ENCODE results near the gene SLC25A18. TPM values are rescaled to one million over a fixed set of nuclear protein-coding genes. Genes with fewer than 3 reads are reported as not detected.

The SLC25A18 gene
- total and polyA plus RNA-seq, 10 of the 15 experiments (the other 5 are each of a cell fraction or from before 2014, with no cell fraction given): 0.03 to 0.09 TPM; not detected in 8

DNA sequence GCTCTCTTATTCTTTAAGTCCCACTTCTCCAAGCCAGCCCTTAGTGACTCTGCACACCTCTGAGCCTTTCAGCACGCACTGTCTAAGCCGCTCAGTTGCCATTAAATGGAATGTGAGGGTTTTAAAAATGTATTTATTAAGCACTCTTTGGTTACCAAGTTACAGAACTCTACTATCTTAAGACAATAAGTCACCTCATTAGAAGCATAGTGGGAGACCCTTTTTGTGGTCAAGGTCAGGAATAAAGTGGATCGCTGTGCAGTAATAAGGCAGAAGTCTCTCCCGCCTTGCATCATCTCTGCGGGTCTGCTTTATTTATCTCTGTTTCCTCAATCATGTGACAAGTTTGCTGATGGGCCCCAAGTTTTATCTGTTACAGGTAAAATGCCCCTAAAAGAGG lies 11.9 kb downstream of the SLC25A18 start (continued):
- TF ChIP-seq, protein P1, sequence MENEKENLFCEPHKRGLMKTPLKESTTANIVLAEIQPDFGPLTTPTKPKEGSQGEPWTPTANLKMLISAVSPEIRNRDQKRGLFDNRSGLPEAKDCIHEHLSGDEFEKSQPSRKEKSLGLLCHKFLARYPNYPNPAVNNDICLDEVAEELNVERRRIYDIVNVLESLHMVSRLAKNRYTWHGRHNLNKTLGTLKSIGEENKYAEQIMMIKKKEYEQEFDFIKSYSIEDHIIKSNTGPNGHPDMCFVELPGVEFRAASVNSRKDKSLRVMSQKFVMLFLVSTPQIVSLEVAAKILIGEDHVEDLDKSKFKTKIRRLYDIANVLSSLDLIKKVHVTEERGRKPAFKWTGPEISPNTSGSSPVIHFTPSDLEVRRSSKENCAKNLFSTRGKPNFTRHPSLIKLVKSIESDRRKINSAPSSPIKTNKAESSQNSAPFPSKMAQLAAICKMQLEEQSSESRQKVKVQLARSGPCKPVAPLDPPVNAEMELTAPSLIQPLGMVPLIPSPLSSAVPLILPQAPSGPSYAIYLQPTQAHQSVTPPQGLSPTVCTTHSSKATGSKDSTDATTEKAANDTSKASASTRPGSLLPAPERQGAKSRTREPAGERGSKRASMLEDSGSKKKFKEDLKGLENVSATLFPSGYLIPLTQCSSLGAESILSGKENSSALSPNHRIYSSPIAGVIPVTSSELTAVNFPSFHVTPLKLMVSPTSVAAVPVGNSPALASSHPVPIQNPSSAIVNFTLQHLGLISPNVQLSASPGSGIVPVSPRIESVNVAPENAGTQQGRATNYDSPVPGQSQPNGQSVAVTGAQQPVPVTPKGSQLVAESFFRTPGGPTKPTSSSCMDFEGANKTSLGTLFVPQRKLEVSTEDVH (IDR thresholded peaks at IDR 0.05; ENCODE audit: low read depth, partially characterized antibody): no peak
- no peak for TF ChIP-seq STAT3 (IDR thresholded peaks at IDR 0.05; ENCODE audit: low read depth, low read length)

DNA sequence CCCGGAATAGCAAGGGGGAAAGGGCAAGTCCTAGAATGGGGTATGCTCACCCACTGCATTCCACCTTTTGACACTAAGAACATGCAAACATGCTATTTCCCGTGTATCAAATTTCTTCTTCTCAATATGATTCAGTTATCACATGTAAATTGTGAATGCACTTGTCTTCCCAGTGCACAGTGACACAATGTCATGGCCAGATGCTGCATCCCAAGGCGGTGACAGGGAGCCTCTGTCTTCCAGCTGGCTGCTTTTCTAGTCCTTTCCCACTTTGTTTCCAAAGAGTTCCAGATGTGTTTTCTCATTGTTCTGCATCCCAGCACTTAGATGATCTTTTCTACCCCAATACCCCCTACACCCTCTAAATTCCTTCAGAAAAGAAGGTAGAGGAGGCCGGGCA lies 12.4 kb downstream of the SLC25A18 start:
- in situ Hi-C loops (cut with MboI) (no loop called here), intact Hi-C loops (cut with micrococcal nuclease; ENCODE audit: unreplicated experiment) (no loop called here)
- ChIA-PET RAD21 (ENCODE audit: unreplicated experiment) (no interaction called here), SMC1A (ENCODE audit: uncharacterized antibody, unreplicated experiment) (no interaction called here), CTCF (no interaction called here), POLR2A (no interaction called here)
- no peak for DNase-seq (ENCODE audit: low read depth, low spot score)
- Histone ChIP-seq H2AFZ (ENCODE audit: control insufficient read depth, low read depth, low read length) (no peak overlapping the region), H3K4me3 (no peak overlapping the region), H3K36me3 (ENCODE audit: control insufficient read depth in 2 of 2, insufficient read depth in 2 of 2, low read length in 1 of 2) (no peaks in the 10 kb centered on the region), H3K27ac (ENCODE audit: control insufficient read depth, insufficient read depth) (no peak overlapping the region), H3K4me2 (ENCODE audit: control insufficient read depth, insufficient read depth) (no peak overlapping the region), H3K9ac (ENCODE audit: control insufficient read depth, insufficient read depth, low read length) (no peak overlapping the region), H4K20me1 (ENCODE audit: control insufficient read depth, insufficient read depth) (no peaks in the 10 kb centered on the region), H3K4me1 (ENCODE audit: control insufficient read depth, insufficient read depth, low read length) (no peaks in the 10 kb centered on the region), H3K79me2 (ENCODE audit: control insufficient read depth, insufficient read depth, low read length) (no peaks in the 10 kb centered on the region), H3K9me3 (replicated peaks; ENCODE audit: control insufficient read depth, insufficient read depth, low read length) (no peaks in the 10 kb centered on the region), H3K27me3 (replicated peaks in 1 of 2; ENCODE audit: control insufficient read depth in 2 of 2, insufficient read depth in 2 of 2, low read length in 1 of 2) (no peaks in the 10 kb centered on the region; a peak in 2 of 4 replicates)
- WGBS (ENCODE audit: insufficient coverage, insufficient replicate concordance, low lambda C conversion rate, missing lambda C conversion rate): 68% methylated on average over 4 of the region's 4 CpGs
- no peak for FAIRE-seq
- no peak for ATAC-seq
- no TSS peak for BruUV-seq (replicated peaks)
- TF ChIP-seq, protein P2, sequence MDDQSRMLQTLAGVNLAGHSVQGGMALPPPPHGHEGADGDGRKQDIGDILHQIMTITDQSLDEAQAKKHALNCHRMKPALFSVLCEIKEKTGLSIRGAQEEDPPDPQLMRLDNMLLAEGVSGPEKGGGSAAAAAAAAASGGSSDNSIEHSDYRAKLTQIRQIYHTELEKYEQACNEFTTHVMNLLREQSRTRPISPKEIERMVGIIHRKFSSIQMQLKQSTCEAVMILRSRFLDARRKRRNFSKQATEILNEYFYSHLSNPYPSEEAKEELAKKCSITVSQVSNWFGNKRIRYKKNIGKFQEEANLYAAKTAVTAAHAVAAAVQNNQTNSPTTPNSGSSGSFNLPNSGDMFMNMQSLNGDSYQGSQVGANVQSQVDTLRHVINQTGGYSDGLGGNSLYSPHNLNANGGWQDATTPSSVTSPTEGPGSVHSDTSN (IDR thresholded peaks at IDR 0.05; ENCODE audit: insufficient replicate concordance, low read depth, low read length): no peak
- TF ChIP-seq RAD21 (IDR thresholded peaks at IDR 0.05; ENCODE audit: insufficient read depth, low read depth, low read length): no peak
- TF ChIP-seq, protein P3, sequence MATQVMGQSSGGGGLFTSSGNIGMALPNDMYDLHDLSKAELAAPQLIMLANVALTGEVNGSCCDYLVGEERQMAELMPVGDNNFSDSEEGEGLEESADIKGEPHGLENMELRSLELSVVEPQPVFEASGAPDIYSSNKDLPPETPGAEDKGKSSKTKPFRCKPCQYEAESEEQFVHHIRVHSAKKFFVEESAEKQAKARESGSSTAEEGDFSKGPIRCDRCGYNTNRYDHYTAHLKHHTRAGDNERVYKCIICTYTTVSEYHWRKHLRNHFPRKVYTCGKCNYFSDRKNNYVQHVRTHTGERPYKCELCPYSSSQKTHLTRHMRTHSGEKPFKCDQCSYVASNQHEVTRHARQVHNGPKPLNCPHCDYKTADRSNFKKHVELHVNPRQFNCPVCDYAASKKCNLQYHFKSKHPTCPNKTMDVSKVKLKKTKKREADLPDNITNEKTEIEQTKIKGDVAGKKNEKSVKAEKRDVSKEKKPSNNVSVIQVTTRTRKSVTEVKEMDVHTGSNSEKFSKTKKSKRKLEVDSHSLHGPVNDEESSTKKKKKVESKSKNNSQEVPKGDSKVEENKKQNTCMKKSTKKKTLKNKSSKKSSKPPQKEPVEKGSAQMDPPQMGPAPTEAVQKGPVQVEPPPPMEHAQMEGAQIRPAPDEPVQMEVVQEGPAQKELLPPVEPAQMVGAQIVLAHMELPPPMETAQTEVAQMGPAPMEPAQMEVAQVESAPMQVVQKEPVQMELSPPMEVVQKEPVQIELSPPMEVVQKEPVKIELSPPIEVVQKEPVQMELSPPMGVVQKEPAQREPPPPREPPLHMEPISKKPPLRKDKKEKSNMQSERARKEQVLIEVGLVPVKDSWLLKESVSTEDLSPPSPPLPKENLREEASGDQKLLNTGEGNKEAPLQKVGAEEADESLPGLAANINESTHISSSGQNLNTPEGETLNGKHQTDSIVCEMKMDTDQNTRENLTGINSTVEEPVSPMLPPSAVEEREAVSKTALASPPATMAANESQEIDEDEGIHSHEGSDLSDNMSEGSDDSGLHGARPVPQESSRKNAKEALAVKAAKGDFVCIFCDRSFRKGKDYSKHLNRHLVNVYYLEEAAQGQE (IDR thresholded peaks at IDR 0.05; ENCODE audit: low read depth, low read length): no peak
- TF ChIP-seq RUNX3 (IDR thresholded peaks at IDR 0.05; ENCODE audit: low read length): no peak
- no peak for TF ChIP-seq SMAD5 (IDR thresholded peaks at IDR 0.05; ENCODE audit: low read depth)
- no peak for TF ChIP-seq SIN3A (IDR thresholded peaks at IDR 0.05; ENCODE audit: low read depth, low read length)
- TF ChIP-seq SP1 (IDR thresholded peaks at IDR 0.05; ENCODE audit: low read depth, low read length): no peak
- TF ChIP-seq, protein P4, sequence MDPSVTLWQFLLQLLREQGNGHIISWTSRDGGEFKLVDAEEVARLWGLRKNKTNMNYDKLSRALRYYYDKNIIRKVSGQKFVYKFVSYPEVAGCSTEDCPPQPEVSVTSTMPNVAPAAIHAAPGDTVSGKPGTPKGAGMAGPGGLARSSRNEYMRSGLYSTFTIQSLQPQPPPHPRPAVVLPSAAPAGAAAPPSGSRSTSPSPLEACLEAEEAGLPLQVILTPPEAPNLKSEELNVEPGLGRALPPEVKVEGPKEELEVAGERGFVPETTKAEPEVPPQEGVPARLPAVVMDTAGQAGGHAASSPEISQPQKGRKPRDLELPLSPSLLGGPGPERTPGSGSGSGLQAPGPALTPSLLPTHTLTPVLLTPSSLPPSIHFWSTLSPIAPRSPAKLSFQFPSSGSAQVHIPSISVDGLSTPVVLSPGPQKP (IDR thresholded peaks at IDR 0.05; ENCODE audit: low read depth, low read length): no peak
- TF ChIP-seq PAX8 (IDR thresholded peaks at IDR 0.05): no peak
- TF ChIP-seq, protein P5, sequence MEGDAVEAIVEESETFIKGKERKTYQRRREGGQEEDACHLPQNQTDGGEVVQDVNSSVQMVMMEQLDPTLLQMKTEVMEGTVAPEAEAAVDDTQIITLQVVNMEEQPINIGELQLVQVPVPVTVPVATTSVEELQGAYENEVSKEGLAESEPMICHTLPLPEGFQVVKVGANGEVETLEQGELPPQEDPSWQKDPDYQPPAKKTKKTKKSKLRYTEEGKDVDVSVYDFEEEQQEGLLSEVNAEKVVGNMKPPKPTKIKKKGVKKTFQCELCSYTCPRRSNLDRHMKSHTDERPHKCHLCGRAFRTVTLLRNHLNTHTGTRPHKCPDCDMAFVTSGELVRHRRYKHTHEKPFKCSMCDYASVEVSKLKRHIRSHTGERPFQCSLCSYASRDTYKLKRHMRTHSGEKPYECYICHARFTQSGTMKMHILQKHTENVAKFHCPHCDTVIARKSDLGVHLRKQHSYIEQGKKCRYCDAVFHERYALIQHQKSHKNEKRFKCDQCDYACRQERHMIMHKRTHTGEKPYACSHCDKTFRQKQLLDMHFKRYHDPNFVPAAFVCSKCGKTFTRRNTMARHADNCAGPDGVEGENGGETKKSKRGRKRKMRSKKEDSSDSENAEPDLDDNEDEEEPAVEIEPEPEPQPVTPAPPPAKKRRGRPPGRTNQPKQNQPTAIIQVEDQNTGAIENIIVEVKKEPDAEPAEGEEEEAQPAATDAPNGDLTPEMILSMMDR (IDR thresholded peaks at IDR 0.05 in 2 of 3, conservative IDR thresholded peaks at IDR 0.05 in 1 of 3; ENCODE audit: control insufficient read depth in 2 of 3, extremely low read depth in 1 of 3, insufficient read depth in 1 of 3, low read depth in 3 of 3, low read length in 3 of 3): no peak
- TF ChIP-seq HDGF (IDR thresholded peaks at IDR 0.05): no peak
